DMS153 treated with DMSO at 0.1 percent for 48 hours (cell line): ENCODE measurements around the gene ACTR1B.
"Not testable (repeated sequence)": the region's sequence is repeated elsewhere in the genome, so short reads cannot be mapped to it uniquely, and the experiment has no call there.

Source experiments
- DNase-seq: peaks from one replicate; lab custom pipeline; 2025; ENCODE audit not compliant: unreplicated experiment; lab: John Stamatoyannopoulos, UW

Gene ACTR1B

GRCh38 chr2:97618939-97619827 is 44.7 kb downstream of the ACTR1B start:
- DNase-seq, result not testable (repeated sequence)

- DNase-seq, result no peak
These were observed 45.9 kb downstream of the ACTR1B start for GRCh38 chr2:97617911-97618310.

- not testable (repeated sequence) for DNase-seq
These were observed 48.1 kb downstream of the ACTR1B start for GRCh38 chr2:97615746-97616145.

- DNase-seq, result not testable (repeated sequence)
These were observed 51.9 kb downstream of the ACTR1B start for GRCh38 chr2:97611895-97612294.

GRCh38 chr2:97608745-97609144 is 55.1 kb downstream of the ACTR1B start:
- DNase-seq, result not testable (repeated sequence)
